Measurements from ENCODE around the gene PLK2.

PLK2 gene

GRCh38 chr5:58440901-58441460, 18.9 kb downstream of the PLK2 start:
- TF ChIP-seq, protein P1, sequence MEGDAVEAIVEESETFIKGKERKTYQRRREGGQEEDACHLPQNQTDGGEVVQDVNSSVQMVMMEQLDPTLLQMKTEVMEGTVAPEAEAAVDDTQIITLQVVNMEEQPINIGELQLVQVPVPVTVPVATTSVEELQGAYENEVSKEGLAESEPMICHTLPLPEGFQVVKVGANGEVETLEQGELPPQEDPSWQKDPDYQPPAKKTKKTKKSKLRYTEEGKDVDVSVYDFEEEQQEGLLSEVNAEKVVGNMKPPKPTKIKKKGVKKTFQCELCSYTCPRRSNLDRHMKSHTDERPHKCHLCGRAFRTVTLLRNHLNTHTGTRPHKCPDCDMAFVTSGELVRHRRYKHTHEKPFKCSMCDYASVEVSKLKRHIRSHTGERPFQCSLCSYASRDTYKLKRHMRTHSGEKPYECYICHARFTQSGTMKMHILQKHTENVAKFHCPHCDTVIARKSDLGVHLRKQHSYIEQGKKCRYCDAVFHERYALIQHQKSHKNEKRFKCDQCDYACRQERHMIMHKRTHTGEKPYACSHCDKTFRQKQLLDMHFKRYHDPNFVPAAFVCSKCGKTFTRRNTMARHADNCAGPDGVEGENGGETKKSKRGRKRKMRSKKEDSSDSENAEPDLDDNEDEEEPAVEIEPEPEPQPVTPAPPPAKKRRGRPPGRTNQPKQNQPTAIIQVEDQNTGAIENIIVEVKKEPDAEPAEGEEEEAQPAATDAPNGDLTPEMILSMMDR (IDR thresholded peaks at IDR 0.05; ENCODE audit: low read length, missing control alignments), result no peak
- no peak for DNase-seq (ENCODE audit: low read depth)

DNA sequence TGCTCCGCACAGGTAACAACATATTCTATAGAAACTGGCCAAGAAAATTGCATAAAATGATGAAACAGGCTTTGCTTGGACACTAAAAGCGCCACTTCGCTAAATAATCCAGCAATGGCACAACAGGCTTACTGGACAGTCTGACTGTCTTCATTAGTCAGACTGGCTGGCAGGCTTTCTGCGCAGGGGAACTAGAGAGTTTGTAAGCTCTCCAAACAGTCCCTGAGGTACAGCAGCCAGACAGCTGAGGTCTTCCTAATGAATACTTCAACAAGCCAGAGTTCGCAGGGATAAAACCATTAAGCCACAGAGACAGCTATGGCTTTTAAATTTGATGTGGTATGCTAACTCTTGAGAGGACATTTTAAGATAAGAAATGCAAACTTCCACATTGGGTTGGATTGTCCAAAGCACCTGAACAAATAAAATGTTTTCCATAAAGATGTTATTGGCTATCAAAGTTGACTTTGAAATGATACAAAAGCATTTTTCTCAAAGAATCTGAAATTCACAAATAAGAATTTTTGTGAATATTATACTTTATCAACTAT, 20.7 kb downstream of the PLK2 start:
- TF ChIP-seq, protein P1 (IDR thresholded peaks at IDR 0.05; ENCODE audit: low read length, missing control alignments), result no peak
- DNase-seq (ENCODE audit: low read depth), result no peak
- no peak overlapping the region for H3K4me3 ChIP-seq (replicated peaks; ENCODE audit: low read depth, low read length)

More at GRCh38 chr5:58440901-58441460, 18.9 kb downstream of the PLK2 start:
- H3K4me3 ChIP-seq (replicated peaks; ENCODE audit: low read depth, low read length), result no peak overlapping the region

GRCh38 chr5:58437661-58438060, 22.2 kb downstream of the PLK2 start:
- TF ChIP-seq, protein P1 (IDR thresholded peaks at IDR 0.05; ENCODE audit: low read length, missing control alignments), result no peak
- DNase-seq (ENCODE audit: low read depth), result no peak

GRCh38 chr5:58431832-58432231, 28.1 kb downstream of the PLK2 start:
- DNase-seq (ENCODE audit: low read depth), result no peak
- TF ChIP-seq, protein P1 (IDR thresholded peaks at IDR 0.05; ENCODE audit: low read length, missing control alignments), result no peak
- no peak overlapping the region for H3K4me3 ChIP-seq (replicated peaks; ENCODE audit: low read depth, low read length)

More at GRCh38 chr5:58437661-58438060, 22.2 kb downstream of the PLK2 start:
- H3K4me3 ChIP-seq (replicated peaks; ENCODE audit: low read depth, low read length), result no peak overlapping the region

DNA sequence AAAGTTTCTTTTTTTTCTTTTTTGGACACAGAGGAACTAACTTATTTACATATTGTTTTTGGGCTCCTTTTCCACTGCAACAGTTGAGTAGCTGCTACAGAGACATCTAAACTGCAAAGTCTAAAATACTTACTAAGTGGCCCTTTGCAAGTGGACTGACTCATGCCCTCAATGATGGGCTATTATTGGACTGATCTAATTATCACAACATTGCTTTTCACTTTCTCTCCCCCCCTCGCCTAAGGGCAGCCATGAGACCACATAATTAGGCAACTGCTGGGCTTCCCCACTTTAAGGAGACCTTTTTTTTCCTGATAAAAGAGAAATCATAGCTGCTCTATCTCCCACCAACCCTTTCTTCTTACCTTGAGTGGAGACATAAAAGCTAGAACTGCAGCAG, 47.0 kb downstream of the PLK2 start:
- no peak for DNase-seq (ENCODE audit: low read depth)
- TF ChIP-seq, protein P1 (IDR thresholded peaks at IDR 0.05; ENCODE audit: low read length, missing control alignments), result no peak
- H3K4me3 ChIP-seq (replicated peaks; ENCODE audit: low read depth, low read length), result no peak overlapping the region

GRCh38 chr5:58412081-58412480, 47.8 kb downstream of the PLK2 start:
- no peak for DNase-seq (ENCODE audit: low read depth)
- no peak overlapping the region for H3K4me3 ChIP-seq (replicated peaks; ENCODE audit: low read depth, low read length)
- TF ChIP-seq, protein P1 (IDR thresholded peaks at IDR 0.05; ENCODE audit: low read length, missing control alignments), result no peak

GRCh38 chr5:58411372-58411771, 48.5 kb downstream of the PLK2 start:
- DNase-seq (ENCODE audit: low read depth), result no peak
- TF ChIP-seq, protein P1 (IDR thresholded peaks at IDR 0.05; ENCODE audit: low read length, missing control alignments), result no peak
- H3K4me3 ChIP-seq (replicated peaks; ENCODE audit: low read depth, low read length), result no peak overlapping the region

Data from fibroblast of pulmonary artery (primary cell).